Stimulated activated naive CD8-positive, alpha-beta T cell treated with anti-CD3 and anti-CD28 coated beads, Interleukin-15, amount 100 ng/mL, for 72 hours (primary cell): ENCODE measurements around the gene HAL.
"Not testable (repeated sequence)": the region's sequence is repeated elsewhere in the genome, so short reads cannot be mapped to it uniquely, and the experiment has no call there.

Experiments used
- ATAC-seq: fragments of 150-1000 bp; cut with Tn5 transposase; 2 replicates; pipeline ENCODE4 v1.10.0; 2021; ENCODE audit warnings: mild to moderate bottlenecking, moderate library complexity
- DNase-seq, 2 donors: peaks; one replicate each; pipeline ENCODE4 v3.0.0; 2021 to 2022
- H3K27ac Mint-ChIP-seq, 2 donors: one replicate each; pipeline ENCODE4 v1.8.0; 2022; ENCODE audit warnings: mild to moderate bottlenecking in 2 of 2, mixed read lengths in 2 of 2, moderate library complexity in 2 of 2
- H3K27me3 Mint-ChIP-seq: one replicate; pipeline ENCODE4 v1.8.0; 2022; ENCODE audit warnings: mixed read lengths
- H3K4me1 Mint-ChIP-seq: one replicate; pipeline ENCODE4 v1.8.0; 2022; ENCODE audit warnings: mild to moderate bottlenecking, mixed read lengths
- H3K4me3 Mint-ChIP-seq, 2 donors: one replicate each; pipeline ENCODE4 v1.8.0; 2022; ENCODE audit warnings: mild to moderate bottlenecking in 2 of 2, mixed read lengths in 2 of 2, moderate library complexity in 1 of 2
- H3K9me3 Mint-ChIP-seq, 2 donors: one replicate each; pipeline ENCODE4 v1.8.0; 2022; ENCODE audit warnings: mixed read lengths in 2 of 2

The HAL gene

GRCh38 chr12:95970905-95971304 is 25.2 kb downstream of the HAL start:
- no peaks in the 10 kb centered on the region for H3K9me3 Mint-ChIP-seq
- no peak for ATAC-seq
- no peak for DNase-seq
- H3K4me3 Mint-ChIP-seq = no peak overlapping the region
- H3K27me3 Mint-ChIP-seq = no peaks in the 10 kb centered on the region
- no peaks in the 10 kb centered on the region for H3K4me1 Mint-ChIP-seq
- H3K27ac Mint-ChIP-seq = no peak overlapping the region

- not testable (repeated sequence) for H3K9me3 Mint-ChIP-seq, H3K4me1 Mint-ChIP-seq, H3K4me3 Mint-ChIP-seq, DNase-seq, ATAC-seq, H3K27ac Mint-ChIP-seq, H3K27me3 Mint-ChIP-seq
Observed at GRCh38 chr12:95969116-95969515, 27.0 kb downstream of the HAL start.

DNA sequence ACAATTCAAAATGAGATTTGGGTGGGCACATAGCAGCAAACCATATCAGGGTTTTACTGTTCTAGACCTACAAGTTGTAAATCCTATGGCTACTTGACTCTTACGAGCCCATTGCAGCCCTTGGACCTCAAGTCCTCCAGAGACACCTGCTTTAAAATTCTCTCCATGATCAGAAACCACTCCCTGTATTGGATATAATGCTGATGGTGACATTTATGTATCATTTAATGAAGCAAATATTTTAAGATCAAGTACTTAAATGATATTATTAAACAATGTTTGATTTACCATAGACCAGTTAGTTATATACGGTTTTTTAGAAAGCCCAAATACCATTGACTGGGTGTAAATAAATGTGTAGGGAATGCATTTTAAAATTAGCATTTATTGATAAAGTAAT is 28.8 kb downstream of the HAL start:
- H3K4me3 Mint-ChIP-seq = no peak overlapping the region
- DNase-seq = no peak
- no peak for ATAC-seq
- H3K4me1 Mint-ChIP-seq = no peaks in the 10 kb centered on the region
- H3K9me3 Mint-ChIP-seq = no peaks in the 10 kb centered on the region
- no peaks in the 10 kb centered on the region for H3K27me3 Mint-ChIP-seq
- no peak overlapping the region for H3K27ac Mint-ChIP-seq

DNA sequence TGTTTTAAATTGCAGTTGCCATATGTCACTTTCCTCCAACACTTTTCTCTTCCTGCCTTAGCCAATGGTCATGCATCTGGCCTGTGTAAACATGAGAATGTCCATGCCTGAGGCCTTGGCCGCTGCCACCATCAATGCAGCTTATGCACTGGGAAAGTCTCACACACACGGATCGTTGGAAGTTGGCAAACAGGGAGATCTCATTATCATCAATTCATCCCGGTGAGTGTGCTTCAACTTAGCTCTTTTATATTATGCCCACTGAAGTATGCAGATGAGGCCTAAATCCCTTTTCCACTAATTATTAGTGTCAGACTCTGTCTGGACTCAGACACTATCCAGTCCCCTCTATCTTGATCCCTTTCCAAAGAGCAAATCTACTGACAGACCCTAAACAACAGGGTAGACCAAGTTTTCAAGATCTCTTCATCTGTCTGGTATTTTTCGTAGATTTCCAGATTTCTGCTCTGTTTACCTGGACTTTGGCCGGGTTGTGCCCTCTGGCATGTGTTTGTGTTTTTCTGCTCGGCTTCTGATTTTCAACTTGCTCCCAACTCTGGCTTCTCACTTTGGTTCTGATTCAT is 29.8 kb downstream of the HAL start:
- H3K4me3 Mint-ChIP-seq = no peak overlapping the region
- no peaks in the 10 kb centered on the region for H3K27me3 Mint-ChIP-seq
- ATAC-seq = no peak
- no peak for DNase-seq
- no peak overlapping the region for H3K27ac Mint-ChIP-seq
- H3K9me3 Mint-ChIP-seq = no peaks in the 10 kb centered on the region
- no peaks in the 10 kb centered on the region for H3K4me1 Mint-ChIP-seq

- ATAC-seq (peak; percentile 48), DNase-seq (no peak)
- peak overlapping the region in 1 of 2 donors; percentile 19 for H3K27ac Mint-ChIP-seq
- no peaks in the 10 kb centered on the region for H3K4me1 Mint-ChIP-seq
- no peaks in the 10 kb centered on the region for H3K9me3 Mint-ChIP-seq
- H3K4me3 Mint-ChIP-seq = no peak overlapping the region
- no peaks in the 10 kb centered on the region for H3K27me3 Mint-ChIP-seq
Observed at GRCh38 chr12:95963096-95963495, 33.0 kb downstream of the HAL start.

DNA sequence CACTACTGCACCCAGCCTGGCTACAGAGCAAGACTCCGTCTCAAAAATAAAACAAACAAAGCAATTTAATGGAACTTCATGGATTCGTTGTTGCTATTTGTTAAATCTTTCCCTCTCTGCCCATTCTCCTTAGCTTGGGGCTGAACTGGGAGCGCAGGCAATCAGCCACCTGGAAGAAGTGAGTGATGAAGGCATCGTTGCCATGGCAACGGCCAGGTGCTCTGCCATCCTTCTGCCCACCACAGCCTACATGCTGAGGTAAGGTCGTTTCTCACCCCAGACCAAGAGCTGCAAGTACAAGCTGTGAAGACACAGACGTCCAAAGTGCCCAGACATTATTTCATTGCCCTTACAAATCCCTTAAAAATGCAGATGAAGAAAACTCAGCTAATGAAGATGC is 33.9 kb downstream of the HAL start:
- no peak for ATAC-seq
- Mint-ChIP-seq H3K4me1 (no peaks in the 10 kb centered on the region), H3K4me3 (no peak overlapping the region), H3K9me3 (no peaks in the 10 kb centered on the region), H3K27ac (no peak overlapping the region), H3K27me3 (no peaks in the 10 kb centered on the region)
- no peak for DNase-seq

DNA sequence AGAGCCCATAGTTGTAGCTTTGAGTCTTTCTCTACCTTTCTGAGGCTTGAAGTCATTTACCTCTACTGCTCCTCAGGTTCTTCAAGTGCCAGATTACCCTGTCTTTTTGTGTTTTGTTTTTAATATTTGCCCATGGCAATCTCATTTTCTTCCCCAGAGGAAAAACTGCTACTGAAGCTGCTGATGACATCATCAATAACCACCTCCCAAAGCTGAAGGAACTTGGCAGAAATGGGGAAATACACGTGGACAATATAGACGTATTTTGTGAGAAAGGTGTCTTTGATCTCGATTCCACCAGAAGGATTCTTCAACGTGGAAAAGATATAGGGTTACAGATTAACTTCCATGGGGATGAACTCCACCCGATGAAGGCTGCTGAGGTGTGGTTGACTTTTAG is 35.9 kb downstream of the HAL start:
- Mint-ChIP-seq H3K27me3 (no peaks in the 10 kb centered on the region), H3K9me3 (no peaks in the 10 kb centered on the region), H3K4me3 (no peak overlapping the region), H3K27ac (no peak overlapping the region), H3K4me1 (no peaks in the 10 kb centered on the region)
- DNase-seq (no peak), ATAC-seq (no peak)

- peak; percentile 53 for ATAC-seq
Observed at GRCh38 chr12:95959107-95959506, 37.0 kb downstream of the HAL start.

DNA sequence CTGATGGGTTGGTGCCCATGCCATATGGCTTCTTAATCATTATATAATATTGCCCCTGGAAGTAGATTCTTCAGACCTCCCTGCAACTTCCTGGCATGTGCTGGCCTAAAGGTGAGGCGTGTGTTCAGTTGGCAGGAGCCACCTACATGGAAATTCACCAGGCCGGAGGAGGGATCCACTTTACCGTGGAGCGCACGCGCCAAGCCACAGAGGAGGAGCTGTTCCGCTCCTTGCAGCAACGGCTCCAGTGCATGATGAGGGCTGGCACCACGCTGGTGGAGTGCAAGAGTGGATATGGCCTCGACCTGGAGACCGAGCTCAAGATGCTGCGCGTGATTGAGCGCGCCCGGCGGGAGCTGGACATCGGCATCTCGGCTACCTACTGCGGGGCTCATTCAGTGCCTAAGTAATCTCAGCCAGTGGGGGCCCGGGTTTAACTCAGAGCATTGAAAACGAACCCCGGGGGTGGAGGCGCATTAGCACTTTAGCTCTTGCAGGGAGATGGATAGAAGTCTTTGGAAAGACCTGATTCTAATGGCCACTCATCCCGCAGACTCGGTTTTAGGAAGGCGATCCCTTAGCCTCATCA is 39.5 kb downstream of the HAL start:
- Mint-ChIP-seq H3K4me3 (no peak overlapping the region), H3K27me3 (no peaks in the 10 kb centered on the region), H3K4me1 (no peaks in the 10 kb centered on the region), H3K27ac (peak overlapping the region in 1 of 2 donors; percentile 74), H3K9me3 (no peaks in the 10 kb centered on the region)
- no peak for DNase-seq
- no peak for ATAC-seq

More at GRCh38 chr12:95959107-95959506, 37.0 kb downstream of the HAL start:
- DNase-seq = no peak
- H3K4me3 Mint-ChIP-seq = no peak overlapping the region
- H3K9me3 Mint-ChIP-seq = no peaks in the 10 kb centered on the region
- no peak overlapping the region for H3K27ac Mint-ChIP-seq
- H3K4me1 Mint-ChIP-seq = no peaks in the 10 kb centered on the region
- H3K27me3 Mint-ChIP-seq = no peaks in the 10 kb centered on the region

DNA sequence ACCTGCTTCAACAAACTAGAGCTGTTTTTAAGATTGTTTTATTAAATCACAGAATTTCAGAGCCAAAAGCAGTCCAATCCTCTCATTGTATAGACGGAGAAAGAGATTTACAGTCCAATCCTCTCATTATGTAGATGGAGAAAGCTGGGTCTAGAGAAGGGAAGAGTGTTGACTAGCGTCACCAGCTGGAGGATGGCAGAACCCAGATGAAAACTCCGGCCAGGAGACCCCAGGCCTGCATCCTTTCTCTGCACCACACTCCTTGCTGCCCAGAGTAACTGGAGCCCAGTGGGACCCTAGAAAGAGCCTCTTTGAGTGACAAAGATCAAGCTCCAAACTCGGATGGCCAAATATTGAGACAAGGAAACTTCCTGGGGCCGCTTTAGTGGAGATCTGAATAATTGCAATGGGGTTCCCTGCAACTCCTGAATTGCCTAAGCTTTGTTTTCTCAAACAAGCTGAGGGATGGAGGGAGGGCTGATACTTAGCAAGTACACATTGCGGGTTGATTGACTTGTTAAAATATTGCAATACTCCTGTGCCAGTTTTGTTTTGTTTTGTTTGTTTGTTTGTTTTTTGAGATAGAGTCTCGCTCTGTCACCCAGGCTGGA is 40.5 kb downstream of the HAL start:
- H3K9me3 Mint-ChIP-seq = no peaks in the 10 kb centered on the region
- DNase-seq (no peak), ATAC-seq (no peak)

DNA sequence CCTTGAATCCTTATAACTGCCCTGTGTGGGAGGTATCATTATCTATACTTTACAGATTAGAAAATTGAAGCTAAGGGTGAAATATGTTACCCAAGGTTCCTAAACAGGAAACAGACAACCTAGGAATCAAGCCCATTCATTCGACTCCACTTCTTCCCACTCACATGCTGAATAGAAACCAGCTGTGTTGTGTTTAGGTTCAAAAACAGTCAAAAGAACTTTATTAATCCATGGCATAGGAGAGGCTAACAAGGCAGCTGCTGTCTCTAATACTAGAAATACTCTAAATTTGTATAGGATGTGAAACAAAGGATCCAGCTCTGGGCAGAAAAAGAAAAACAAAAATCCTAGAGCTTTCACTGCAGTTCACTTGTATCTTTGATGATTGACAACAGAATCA is 43.1 kb downstream of the HAL start:
- H3K4me3 Mint-ChIP-seq = no peak overlapping the region
- H3K27ac Mint-ChIP-seq = no peak overlapping the region
- no peak for DNase-seq
- no peaks in the 10 kb centered on the region for H3K9me3 Mint-ChIP-seq
- ATAC-seq = no peak
- no peaks in the 10 kb centered on the region for H3K4me1 Mint-ChIP-seq
- no peaks in the 10 kb centered on the region for H3K27me3 Mint-ChIP-seq

More for the DNA sequence above, 40.5 kb downstream of the HAL start:
- Mint-ChIP-seq H3K4me3 (no peak overlapping the region), H3K27me3 (no peaks in the 10 kb centered on the region), H3K4me1 (no peaks in the 10 kb centered on the region), H3K27ac (no peak overlapping the region)

DNA sequence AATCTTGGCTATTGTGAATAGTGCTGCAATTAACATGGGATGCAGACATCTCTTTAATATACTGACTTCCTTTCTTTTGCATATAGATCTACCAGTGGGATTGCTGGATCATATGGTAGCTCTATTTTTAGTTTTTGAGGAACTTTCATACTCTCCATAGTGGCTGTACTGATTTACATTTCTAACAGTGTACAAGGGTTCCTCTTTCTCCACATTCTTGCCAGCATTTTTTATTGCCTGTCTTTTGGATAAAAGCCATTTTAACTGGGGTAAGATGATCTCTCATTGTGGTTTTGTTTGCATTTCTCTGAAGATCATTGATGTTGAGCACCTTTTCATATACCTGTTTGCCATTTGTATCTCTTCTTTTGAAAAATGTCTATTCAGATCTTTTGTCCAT is 44.6 kb downstream of the HAL start:
- Mint-ChIP-seq H3K9me3 (no peaks in the 10 kb centered on the region), H3K4me1 (no peaks in the 10 kb centered on the region), H3K27ac (no peak overlapping the region), H3K27me3 (no peaks in the 10 kb centered on the region), H3K4me3 (no peak overlapping the region)
- DNase-seq = no peak
- ATAC-seq = no peak

DNA sequence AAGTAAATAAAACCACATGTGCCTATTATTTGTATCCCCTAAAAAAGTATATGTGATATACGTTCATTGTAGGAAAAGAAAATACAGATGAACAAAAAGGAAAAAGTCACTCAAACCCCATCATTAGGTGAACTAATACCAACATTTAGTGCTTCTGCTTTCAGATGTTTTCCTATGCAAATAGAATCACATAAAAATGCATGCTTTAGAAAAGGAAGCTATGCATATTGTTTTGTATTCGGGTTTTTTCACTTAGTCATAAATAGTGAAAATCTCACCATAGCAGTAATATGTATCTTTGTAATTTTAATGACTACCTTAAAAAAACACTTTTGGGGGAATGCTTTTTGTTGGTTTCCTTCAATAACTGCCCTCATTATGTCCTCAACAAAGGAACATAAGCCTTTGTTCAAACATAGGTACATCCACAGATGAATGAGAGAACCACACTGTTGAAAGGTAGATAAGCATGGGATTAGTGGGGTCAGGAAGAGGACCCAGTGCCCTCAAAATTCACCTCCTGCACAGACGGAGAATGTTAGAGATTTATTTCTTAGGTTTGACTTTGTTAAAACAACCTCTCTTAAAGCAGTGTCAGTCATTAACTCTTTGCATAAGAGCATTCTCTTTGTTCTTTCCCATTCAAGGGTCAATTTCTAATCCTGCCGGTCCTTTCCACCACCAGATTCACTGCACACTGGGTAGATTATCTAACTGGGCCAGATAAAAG is 46.5 kb downstream of the HAL start:
- ATAC-seq (no peak), DNase-seq (no peak)
- Mint-ChIP-seq H3K27ac (no peak overlapping the region), H3K4me3 (no peak overlapping the region), H3K9me3 (no peaks in the 10 kb centered on the region), H3K4me1 (no peaks in the 10 kb centered on the region), H3K27me3 (no peaks in the 10 kb centered on the region)

- ATAC-seq = no peak
- no peak for DNase-seq
- no peak overlapping the region for H3K27ac Mint-ChIP-seq
Observed at GRCh38 chr12:95944108-95944704, 51.9 kb downstream of the HAL start.

GRCh38 chr12:95943330-95943842 is 52.8 kb downstream of the HAL start, which contains the start of gene AMDHD1:
Gene AMDHD1, plus strand, starts transcription at chr12:95943331. Its CDS starts 68 bp downstream, at chr12:95943399.
- H3K27me3 Mint-ChIP-seq = no peaks in the 10 kb centered on the region
- peak within 1 kb of the TSS; percentile 91 to 97 for H3K27ac Mint-ChIP-seq
- peak; percentile 80 for ATAC-seq
- H3K4me3 Mint-ChIP-seq = peak within 1 kb of the TSS; percentile 89 to 95
- H3K9me3 Mint-ChIP-seq = no peaks in the 10 kb centered on the region
- H3K4me1 Mint-ChIP-seq = peaks cover 10% of the 10 kb centered on the region
- DNase-seq = peak; percentile 70 to 71

More at GRCh38 chr12:95944108-95944704, 51.9 kb downstream of the HAL start:
- Mint-ChIP-seq H3K9me3 (no peaks in the 10 kb centered on the region), H3K4me1 (peaks cover 10% of the 10 kb centered on the region), H3K4me3 (peak overlapping the region; percentile 89 to 95), H3K27me3 (no peaks in the 10 kb centered on the region)
